NK-92 (cell line): ENCODE results near the gene SURF2.
A peak's percentile ranks its signal among the peaks of the same experiment; 100 is the strongest.

Experiments
- DNase-seq: peaks from one replicate; lab custom pipeline; 2025; ENCODE audit not compliant: unreplicated experiment; lab: John Stamatoyannopoulos, UW

Gene SURF2

GRCh38 chr9:133335924-133336811 is 20.2 kb upstream of the SURF2 start, which contains the start of gene SURF6:
SURF6 (minus strand) TSS chr9:133336188; CDS start chr9:133336132, 56 bp downstream.
- DNase-seq = peak; percentile 54

GRCh38 chr9:133339641-133340040 is 16.7 kb upstream of the SURF2 start:
- no peak for DNase-seq

- no peak for DNase-seq
Observed at GRCh38 chr9:133340256-133340655, 16.1 kb upstream of the SURF2 start.

GRCh38 chr9:133340916-133341315 is 15.4 kb upstream of the SURF2 start:
- no peak for DNase-seq

- DNase-seq = no peak
Observed at GRCh38 chr9:133341369-133342068, 14.8 kb upstream of the SURF2 start.

- DNase-seq = no peak
Observed at GRCh38 chr9:133342069-133342406, 14.3 kb upstream of the SURF2 start.

- DNase-seq = no peak
Observed at GRCh38 chr9:133342570-133342969, 13.8 kb upstream of the SURF2 start.

- no peak for DNase-seq
Observed at GRCh38 chr9:133344071-133344470, 12.3 kb upstream of the SURF2 start.

GRCh38 chr9:133344979-133345378 is 11.4 kb upstream of the SURF2 start:
- DNase-seq = no peak

- no peak for DNase-seq
Observed at GRCh38 chr9:133345596-133345995, 10.8 kb upstream of the SURF2 start.

GRCh38 chr9:133346021-133346785 is 10.1 kb upstream of the SURF2 start:
- DNase-seq = no peak

- no peak for DNase-seq
Observed at GRCh38 chr9:133347515-133347984, 8.8 kb upstream of the SURF2 start.

GRCh38 chr9:133347985-133348717 is 8.2 kb upstream of the SURF2 start, which contains the start of the genes MED22 and RPL7A:
MED22 (minus strand) TSS chr9:133348131; CDS start chr9:133346662, 1,469 bp downstream.
RPL7A (plus strand) TSS chr9:133348218; CDS start chr9:133348244, 26 bp downstream.
- DNase-seq = peak; percentile 36

- DNase-seq = no peak
Observed at GRCh38 chr9:133348718-133349573, 7.4 kb upstream of the SURF2 start.

GRCh38 chr9:133349965-133350616 is 6.3 kb upstream of the SURF2 start:
- DNase-seq = no peak

GRCh38 chr9:133351526-133351907 is 4.8 kb upstream of the SURF2 start:
- DNase-seq = no peak

GRCh38 chr9:133351908-133352634 is 4.3 kb upstream of the SURF2 start:
- DNase-seq = no peak

GRCh38 chr9:133352635-133353340 is 3.6 kb upstream of the SURF2 start:
- DNase-seq = no peak
